NOMO-1 (cell line): Measurements from ENCODE around the gene TPP1.

Experiments
- DNase-seq, 2 experiments: peaks; one replicate each; lab custom pipeline; 2025; ENCODE audit not compliant: unreplicated experiment in 2 of 2; lab: John Stamatoyannopoulos, UW

The TPP1 gene

GRCh38 chr11:6619004-6619745, at the start of gene TPP1:
TPP1 (minus strand) TSS chr11:6619422; CDS start chr11:6619400, 22 bp downstream.
- DNase-seq = peak; percentile 89 to 90

GRCh38 chr11:6667733-6668374, 48.6 kb upstream of the TPP1 start:
- peak in 1 of 2 experiments; percentile 25 for DNase-seq

GRCh38 chr11:6666302-6667183, 47.3 kb upstream of the TPP1 start:
- no peak for DNase-seq

DNA sequence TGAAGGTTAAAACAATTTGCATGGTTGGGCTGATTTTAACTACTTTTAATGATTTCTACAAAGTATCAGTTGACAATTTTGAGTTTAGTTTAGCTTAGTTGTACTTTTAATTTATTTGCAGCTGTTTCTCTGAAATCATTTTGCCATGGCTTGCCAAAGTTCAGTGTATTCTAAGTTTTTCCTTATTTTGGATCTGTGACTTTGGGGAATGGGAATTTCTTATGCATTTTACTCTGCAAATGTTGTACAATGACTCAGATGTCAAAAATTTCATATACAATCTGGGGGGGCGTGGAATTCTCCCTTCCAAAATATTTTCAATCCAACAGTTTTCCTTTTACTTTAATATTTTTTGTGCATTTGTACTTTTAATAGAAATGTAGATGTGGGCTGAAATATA, 45.3 kb upstream of the TPP1 start:
- no peak for DNase-seq

DNA sequence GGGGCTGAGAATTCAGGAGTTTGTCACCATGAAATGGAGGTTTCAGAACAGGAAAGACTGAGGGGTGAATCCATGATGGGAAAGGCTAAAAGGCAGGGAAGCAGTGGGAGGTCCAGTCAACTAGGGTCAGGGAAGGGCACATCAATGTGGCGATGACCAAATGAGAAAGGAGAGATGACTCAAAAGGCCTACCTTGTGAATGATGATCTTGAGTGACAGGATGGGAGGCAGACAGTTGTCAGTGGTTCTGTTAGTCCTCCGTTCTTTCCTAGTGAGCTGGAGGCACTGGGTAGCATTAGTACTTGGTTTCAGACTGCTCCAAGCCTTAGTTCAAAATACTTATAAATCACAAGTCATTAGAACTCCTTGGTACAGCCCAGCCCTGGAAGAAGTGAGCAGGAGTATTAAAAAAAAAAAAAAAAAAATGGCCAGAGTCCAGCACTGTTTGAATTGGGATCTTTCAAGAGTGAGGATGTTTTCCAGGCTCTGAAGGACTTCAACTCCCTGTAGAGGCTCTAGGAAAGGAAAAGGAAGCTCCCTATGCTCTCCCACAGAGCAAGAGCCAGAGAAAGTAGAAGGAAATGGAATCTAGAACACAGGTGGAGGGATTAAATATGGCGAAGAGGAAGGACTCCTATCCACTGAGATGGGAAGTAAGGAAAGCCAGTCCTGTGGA, 44.7 kb upstream of the TPP1 start:
- DNase-seq = no peak

DNA sequence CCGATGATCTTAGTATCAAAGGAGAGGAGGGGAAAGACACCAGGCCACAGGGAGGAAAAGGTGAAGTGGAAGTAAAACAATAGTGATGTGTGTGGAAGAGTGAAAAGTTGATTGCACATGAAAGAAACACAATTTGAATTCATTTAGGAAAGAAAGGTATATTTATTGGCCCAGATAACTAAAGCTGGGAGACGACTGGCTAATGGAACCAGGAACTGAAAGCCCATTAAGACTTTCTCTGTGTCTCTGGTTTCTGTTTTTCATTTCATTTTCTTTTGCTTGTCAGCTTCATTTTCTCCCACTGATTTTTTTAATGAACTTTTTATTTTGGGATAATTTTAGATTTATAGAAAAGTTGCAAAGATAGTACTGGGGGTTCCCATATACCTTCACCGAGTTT, 41.5 kb upstream of the TPP1 start:
- DNase-seq = no peak

GRCh38 chr11:6658647-6659046, 39.4 kb upstream of the TPP1 start:
- DNase-seq = no peak

- no peak for DNase-seq
These were observed 38.1 kb upstream of the TPP1 start for GRCh38 chr11:6657346-6657745.

DNA sequence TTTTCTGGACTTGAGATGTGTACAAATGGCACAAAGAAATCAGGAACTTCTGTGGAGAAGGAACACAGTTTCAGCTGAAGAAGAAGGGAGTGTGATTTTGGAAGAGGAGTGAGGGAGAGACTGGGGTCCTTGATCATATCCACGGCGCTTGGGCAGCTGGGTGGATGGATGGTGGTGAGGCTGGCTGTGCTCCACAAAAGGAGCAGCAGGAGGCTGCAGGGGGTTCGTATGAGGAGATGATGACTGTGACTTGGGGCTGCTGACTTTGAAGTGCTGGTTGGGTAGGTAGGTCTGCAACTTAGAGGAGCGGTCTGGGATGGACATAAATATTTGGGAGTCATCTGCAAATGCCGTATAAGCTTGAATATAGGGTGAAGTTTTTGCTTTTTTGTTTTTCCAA, 37.7 kb upstream of the TPP1 start:
- DNase-seq = no peak

DNA sequence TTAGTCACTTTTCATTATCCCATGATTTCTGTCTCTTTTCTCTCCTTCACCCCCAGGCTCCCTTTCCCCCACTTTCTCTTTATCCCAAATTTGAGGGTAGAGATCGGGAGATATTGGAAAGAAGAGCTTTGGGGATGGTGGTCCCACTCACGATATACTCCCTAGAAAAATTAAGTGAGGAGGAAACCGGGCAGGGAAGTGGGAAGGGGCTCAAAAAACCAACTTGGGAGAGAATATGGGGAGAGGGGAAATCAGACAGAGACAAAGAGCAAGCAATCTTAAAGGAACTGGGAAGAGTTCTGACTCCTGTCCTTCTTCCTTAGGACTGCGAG, 37.3 kb upstream of the TPP1 start:
- DNase-seq = no peak

GRCh38 chr11:6655790-6656583, 36.8 kb upstream of the TPP1 start, which contains the start of gene DCHS1:
DCHS1 (minus strand) TSS chr11:6655809; CDS start chr11:6641613, 14,196 bp downstream.
- no peak for DNase-seq

DNA sequence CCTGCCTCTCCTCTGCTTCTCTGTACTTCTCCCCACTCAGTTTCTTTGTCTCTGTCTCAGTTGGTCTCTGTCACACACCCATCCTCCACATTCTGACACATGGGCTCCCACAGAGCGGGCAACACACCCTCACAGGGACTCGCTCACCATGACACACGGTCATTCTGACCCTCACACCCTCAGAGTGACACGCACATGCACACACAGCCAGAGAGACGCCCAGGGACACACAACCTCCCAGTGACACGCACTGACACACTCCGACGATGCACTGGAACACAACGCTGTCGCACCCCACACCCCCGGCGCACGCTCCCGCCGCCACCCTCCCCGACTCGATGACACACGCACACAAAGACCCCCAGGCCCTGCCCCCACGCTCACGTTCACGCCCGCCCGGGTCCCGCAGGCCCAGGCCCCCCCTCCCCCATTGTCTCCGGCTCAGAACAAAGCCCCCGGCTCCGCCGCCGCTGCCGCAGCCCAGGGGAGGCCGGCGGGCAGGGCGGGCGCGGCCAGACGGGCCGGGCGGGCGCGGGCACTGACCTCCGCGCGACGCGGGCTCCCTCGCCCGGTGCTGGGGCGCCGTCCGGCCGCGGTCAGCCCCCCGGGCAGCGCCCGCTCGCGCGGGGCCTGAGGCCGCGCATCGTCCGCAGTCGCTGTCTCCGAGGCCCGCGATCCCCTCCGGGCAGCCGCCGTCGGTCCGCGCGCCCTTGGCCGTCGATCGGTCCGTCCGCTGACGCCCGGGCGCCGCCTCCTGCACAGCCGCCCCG, 36.0 kb upstream of the TPP1 start:
- DNase-seq = no peak

- no peak for DNase-seq
These were observed 35.2 kb upstream of the TPP1 start for GRCh38 chr11:6654281-6655019.

- DNase-seq = no peak
These were observed 34.4 kb upstream of the TPP1 start for GRCh38 chr11:6653656-6654055.

DNA sequence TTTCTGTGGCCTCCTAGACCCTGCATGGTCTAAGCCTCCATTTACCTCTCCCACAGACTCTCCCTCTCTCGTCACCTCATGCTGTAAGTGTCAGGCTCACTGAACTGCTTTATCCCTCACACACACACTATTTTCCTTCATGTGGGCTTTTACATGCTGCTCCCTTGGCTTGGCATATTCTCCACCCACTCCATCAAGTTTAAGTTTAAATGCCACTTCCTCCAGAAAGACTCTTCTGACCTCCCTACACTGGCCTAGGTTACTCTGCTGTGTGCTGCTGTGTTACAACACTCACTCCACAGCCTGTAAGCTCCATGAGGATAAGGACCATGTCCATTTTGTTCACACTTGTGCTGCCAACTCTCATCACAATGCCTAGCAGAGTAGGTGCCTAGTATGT, 33.9 kb upstream of the TPP1 start:
- no peak for DNase-seq

- no peak for DNase-seq
These were observed 33.0 kb upstream of the TPP1 start for GRCh38 chr11:6652182-6652581.

GRCh38 chr11:6650980-6651379, 31.8 kb upstream of the TPP1 start:
- no peak for DNase-seq

- DNase-seq = no peak
These were observed 30.9 kb upstream of the TPP1 start for GRCh38 chr11:6650104-6650503.

DNA sequence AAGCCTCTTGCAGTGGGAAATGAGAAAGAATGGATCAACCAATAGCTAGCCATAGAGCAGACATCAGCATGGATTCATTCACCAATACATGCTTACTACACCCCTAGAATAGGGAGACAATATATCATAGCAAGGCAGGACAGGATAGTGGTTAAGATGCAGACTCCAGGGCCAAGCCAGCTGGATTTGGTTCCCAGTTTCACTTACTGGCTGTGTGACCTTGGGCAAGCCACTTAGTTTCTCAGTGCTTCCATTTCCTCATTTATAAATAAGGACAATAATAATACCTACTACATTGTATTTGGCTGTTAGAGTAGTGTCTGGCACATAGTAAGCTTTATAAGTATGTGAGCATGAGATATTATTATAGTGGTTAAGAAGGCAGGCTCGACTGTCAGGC, 29.3 kb upstream of the TPP1 start:
- peak; percentile 48 to 56 for DNase-seq
